GM12801 (cell line): ENCODE measurements around the gene SPAG16.

ENCODE experiments used
- CTCF ChIP-seq: IDR thresholded peaks from one replicate; pipeline ENCODE4 v1.5.1; 2011; ENCODE audit warnings: control low read depth; ENCODE audit not compliant: insufficient read length; ENCODE audit errors: extremely low read depth

Gene SPAG16

DNA sequence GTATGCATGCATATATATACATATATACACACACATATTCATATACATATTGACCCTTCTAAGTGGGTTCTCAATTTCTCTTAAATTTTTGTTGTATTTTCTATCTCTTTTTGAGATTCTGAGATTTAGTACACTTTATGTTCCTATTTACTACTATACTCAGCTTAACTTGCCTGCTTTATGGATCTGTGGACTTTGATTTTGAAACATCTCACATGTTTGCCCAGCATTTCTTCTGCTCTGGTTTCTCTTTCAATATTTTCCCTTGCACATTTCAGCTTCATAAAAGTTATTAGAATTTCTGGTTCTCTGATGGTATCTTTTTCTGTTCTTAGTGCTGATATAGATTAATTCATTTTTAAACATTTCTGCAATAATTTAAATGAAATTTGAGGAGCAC lies 380.6 kb downstream of the SPAG16 start:
- no peak for TF ChIP-seq CTCF

GRCh38 chr2:213669657-213670056 lies 385.4 kb downstream of the SPAG16 start:
- TF ChIP-seq CTCF = no peak

GRCh38 chr2:213678437-213679218 lies 394.4 kb downstream of the SPAG16 start:
- TF ChIP-seq CTCF = no peak

GRCh38 chr2:213679894-213680293 lies 395.6 kb downstream of the SPAG16 start:
- no peak for TF ChIP-seq CTCF

- TF ChIP-seq CTCF = no peak
These were observed 398.0 kb downstream of the SPAG16 start for GRCh38 chr2:213682276-213682675.

DNA sequence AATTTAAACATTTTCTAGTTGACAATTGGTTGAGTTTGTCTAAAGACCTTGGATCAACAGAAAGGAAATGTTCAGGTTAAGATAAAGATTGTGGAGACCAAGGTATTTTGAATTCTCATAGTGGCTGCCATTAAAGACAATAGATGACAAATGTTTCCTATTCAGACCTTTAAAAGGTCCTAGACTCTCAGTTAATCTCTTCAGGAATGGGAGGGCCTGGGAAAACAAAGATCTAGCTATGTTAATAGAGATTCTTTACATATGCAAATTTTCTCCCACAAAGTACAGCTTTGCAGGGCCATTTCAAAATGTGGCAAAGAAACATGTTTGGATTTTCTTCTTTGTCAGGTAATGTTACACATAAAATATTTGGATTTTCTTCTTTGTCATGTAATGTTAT lies 403.9 kb downstream of the SPAG16 start:
- TF ChIP-seq CTCF = no peak

DNA sequence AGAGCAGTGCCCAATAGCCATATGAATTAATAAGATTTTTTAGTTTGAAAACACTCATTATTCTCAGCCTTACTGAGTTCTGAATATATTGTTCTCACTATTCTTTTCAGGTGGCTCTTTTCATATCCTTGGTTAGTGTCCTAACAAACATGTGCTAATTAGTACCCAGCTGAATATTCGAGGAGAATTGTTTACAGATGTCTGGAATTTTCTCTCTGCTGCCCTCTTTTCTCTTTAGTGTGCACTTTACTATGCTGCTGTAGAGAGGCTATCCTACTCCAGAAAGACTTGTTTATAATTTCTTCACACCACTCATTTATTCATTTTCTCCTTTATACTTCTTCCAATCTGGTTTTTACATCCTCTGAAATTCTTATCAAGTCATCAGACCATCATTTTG lies 405.3 kb downstream of the SPAG16 start:
- no peak for TF ChIP-seq CTCF
